K562 treated with DMSO at 1 percent for 48 hours (cell line): Measurements from ENCODE around the gene MPC1L. TPM values are rescaled to one million over a fixed set of nuclear protein-coding genes. Genes with fewer than 3 reads are reported as not detected.

Source experiments
- total RNA-seq: library from RNA; unstranded; fragments of 300-600 nt; gene quantifications from 2 replicates; pipeline ENCODE4 v1.2.3, GENCODE V29; 2022; ENCODE audit warnings: low replicate concordance; ENCODE audit errors: extremely low read depth

The MPC1L gene
- not detected in 2 replicates for total RNA-seq

GRCh38 chrX:40623139-40623536 is at the start of gene MPC1L:
Gene MPC1L (plus strand): TSS chrX:40623428. CDS start chrX:40623566, 138 bp downstream.

GRCh38 chrX:40580537-40581335 is 42.5 kb upstream of the MPC1L start, which contains the start of gene ATP6AP2:
Gene ATP6AP2 (plus strand): TSS chrX:40580970. CDS start chrX:40581066, 96 bp downstream.

GRCh38 chrX:40647307-40648197 is 24.3 kb downstream of the MPC1L start, which contains the start of gene CXorf38:
Gene CXorf38 (minus strand): TSS chrX:40647561. CDS start chrX:40647520, 41 bp downstream.

Other genes starting within 250 kb of the MPC1L start
- not detected in 2 replicates for gene ATP6AP2, start 42.5 kb upstream of the MPC1L start, total RNA-seq
- gene CXorf38, start 24.1 kb downstream of the MPC1L start, total RNA-seq: not detected in 2 replicates
- gene MED14, start 112.1 kb downstream of the MPC1L start, total RNA-seq: not detected in 2 replicates